ENCODE measurements around the gene ANGEL2. TPM values are rescaled to one million over a fixed set of nuclear protein-coding genes. Genes with fewer than 3 reads are reported as not detected.

ANGEL2 gene
- total RNA-seq, 2 experiments from 2014 or later = 40.1 to 42.7 TPM

DNA sequence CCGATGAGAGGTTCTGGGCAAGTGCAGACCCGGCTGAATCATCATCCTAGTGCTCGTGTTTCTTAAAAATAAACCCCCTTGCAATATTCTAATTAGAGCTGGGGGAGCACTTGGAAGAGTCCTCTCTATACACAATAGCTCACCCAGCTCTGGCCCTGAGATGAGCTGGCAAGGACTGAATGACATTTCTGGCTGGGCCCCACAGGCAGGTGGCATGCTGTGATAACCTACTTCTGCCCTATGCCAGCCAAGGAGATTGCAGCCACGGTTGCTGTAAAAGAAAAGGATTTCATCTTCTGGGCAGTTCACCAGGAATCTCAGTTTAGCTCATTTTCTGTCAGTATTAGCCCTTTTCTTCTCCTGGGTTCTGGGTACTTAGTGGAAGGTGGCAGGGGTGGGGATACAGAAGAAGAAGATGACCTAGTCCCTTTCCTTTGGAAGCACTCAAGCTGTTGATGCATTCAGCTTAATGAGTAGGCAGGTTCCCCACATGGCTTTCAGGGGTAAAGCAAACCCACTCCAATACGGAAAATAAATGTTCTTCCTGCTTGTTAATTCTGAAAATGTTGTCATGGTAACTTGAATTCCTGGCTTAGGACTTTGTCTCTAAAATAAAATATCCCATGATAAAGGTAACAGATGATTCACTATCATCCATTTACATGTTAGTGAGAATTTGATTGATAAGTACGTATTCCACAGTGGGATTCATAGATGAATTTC lies 33.1 kb downstream of the ANGEL2 start:
- Histone ChIP-seq H3K36me3 (ENCODE audit: insufficient read depth, low read length) (no peaks in the 10 kb centered on the region), H3K9me3 (ENCODE audit: low read length) (no peaks in the 10 kb centered on the region), H4K20me1 (ENCODE audit: insufficient read depth, low read length) (no peaks in the 10 kb centered on the region), H2AFZ (ENCODE audit: low read length) (no peak overlapping the region), H3K27ac (ENCODE audit: low read depth, low read length, poor library complexity, severe bottlenecking) (no peak overlapping the region), H3K4me3 (ENCODE audit: low read depth, low read length, poor library complexity, severe bottlenecking) (no peak overlapping the region), H3K4me2 (ENCODE audit: low read length) (no peak overlapping the region), H3K79me2 (ENCODE audit: insufficient read depth, low read depth, low read length) (no peaks in the 10 kb centered on the region), H3K9me2 (ENCODE audit: insufficient read depth, low read length) (no peaks in the 10 kb centered on the region), H3K4me1 (ENCODE audit: insufficient read depth, low read length, poor library complexity, severe bottlenecking) (no peaks in the 10 kb centered on the region)
- no TSS peak for BruUV-seq (replicated peaks)
- DNase-seq (ENCODE audit: low spot score) = no peak
- TF ChIP-seq EZH2phosphoT487 (IDR thresholded peaks at IDR 0.05; ENCODE audit: borderline replicate concordance, low read depth, low read length) = no peak
- TF ChIP-seq, protein P1, sequence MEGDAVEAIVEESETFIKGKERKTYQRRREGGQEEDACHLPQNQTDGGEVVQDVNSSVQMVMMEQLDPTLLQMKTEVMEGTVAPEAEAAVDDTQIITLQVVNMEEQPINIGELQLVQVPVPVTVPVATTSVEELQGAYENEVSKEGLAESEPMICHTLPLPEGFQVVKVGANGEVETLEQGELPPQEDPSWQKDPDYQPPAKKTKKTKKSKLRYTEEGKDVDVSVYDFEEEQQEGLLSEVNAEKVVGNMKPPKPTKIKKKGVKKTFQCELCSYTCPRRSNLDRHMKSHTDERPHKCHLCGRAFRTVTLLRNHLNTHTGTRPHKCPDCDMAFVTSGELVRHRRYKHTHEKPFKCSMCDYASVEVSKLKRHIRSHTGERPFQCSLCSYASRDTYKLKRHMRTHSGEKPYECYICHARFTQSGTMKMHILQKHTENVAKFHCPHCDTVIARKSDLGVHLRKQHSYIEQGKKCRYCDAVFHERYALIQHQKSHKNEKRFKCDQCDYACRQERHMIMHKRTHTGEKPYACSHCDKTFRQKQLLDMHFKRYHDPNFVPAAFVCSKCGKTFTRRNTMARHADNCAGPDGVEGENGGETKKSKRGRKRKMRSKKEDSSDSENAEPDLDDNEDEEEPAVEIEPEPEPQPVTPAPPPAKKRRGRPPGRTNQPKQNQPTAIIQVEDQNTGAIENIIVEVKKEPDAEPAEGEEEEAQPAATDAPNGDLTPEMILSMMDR (conservative IDR thresholded peaks at IDR 0.05; ENCODE audit: low read length) = no peak
- intact Hi-C loops (cut with micrococcal nuclease; ENCODE audit: unreplicated experiment) = no loop called here
- CTCF ChIA-PET (ENCODE audit: unreplicated experiment) = no interaction called here
- POLR2A ChIA-PET = interaction anchor here (0.7 to 1.1 kb wide), 2 partner anchors 24 to 192 kb away, joined by 3 to 6 read pairs; no protein-coding TSS in a partner anchor

DNA sequence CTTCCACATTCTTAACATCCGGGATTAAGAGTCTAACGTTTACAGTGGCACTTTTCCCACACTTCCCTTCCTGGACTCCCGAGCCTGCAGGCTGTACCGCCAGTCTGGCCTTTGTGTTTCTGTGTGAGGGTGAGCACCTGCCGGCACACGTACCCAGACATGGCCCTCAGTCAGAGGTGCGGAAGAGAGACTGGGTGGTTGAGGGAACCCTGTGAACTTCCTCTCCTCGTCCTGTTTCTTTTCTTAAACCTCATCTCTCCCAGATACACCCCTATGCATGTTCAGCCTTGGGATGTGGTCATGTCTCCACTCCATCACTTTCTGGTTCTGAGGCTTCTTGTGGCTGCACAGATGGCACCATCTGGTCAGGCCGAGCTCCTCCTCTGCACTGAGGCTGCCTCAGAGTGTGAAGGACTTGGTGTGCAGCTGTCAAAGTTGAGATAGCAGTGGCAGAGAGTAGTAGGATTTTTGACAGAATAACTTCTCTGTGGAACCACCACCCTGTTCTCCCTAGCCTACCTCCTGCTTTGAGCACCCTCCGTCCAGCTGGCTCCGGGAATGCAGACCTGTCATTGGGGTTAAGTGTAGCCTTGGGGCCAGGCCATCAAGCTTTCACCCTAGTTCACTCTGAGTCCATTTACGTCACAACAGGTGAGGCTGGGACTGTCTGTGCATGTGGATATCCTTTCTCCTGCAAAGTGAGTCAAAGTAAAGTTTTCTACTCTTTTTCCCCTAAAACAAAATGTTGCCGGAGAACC lies 33.9 kb downstream of the ANGEL2 start:
- DNase-seq (ENCODE audit: low spot score) = no peak
- no peaks in the 10 kb centered on the region for H3K79me2 ChIP-seq (ENCODE audit: insufficient read depth, low read depth, low read length)
- H3K27ac ChIP-seq (ENCODE audit: low read depth, low read length, poor library complexity, severe bottlenecking) = no peak overlapping the region
- TF ChIP-seq, protein P1 (conservative IDR thresholded peaks at IDR 0.05; ENCODE audit: low read length) = no peak
- no peak for TF ChIP-seq EZH2phosphoT487 (IDR thresholded peaks at IDR 0.05; ENCODE audit: borderline replicate concordance, low read depth, low read length)
- H3K4me1 ChIP-seq (ENCODE audit: insufficient read depth, low read length, poor library complexity, severe bottlenecking) = no peaks in the 10 kb centered on the region
- BruUV-seq (replicated peaks) = no TSS peak
- H3K9me3 ChIP-seq (ENCODE audit: low read length) = no peaks in the 10 kb centered on the region
- H3K36me3 ChIP-seq (ENCODE audit: insufficient read depth, low read length) = no peaks in the 10 kb centered on the region
- no peak overlapping the region for H3K4me2 ChIP-seq (ENCODE audit: low read length)
- H2AFZ ChIP-seq (ENCODE audit: low read length) = no peak overlapping the region
- no peaks in the 10 kb centered on the region for H3K9me2 ChIP-seq (ENCODE audit: insufficient read depth, low read length)
- POLR2A ChIA-PET = interaction anchor here (0.7 to 1.1 kb wide), 2 partner anchors 25 to 191 kb away, joined by 3 to 6 read pairs; no protein-coding TSS in a partner anchor
- CTCF ChIA-PET (ENCODE audit: unreplicated experiment) = no interaction called here
- intact Hi-C loops (cut with micrococcal nuclease; ENCODE audit: unreplicated experiment) = no loop called here
- H4K20me1 ChIP-seq (ENCODE audit: insufficient read depth, low read length) = no peaks in the 10 kb centered on the region
- no peak overlapping the region for H3K4me3 ChIP-seq (ENCODE audit: low read depth, low read length, poor library complexity, severe bottlenecking)

Data from OCI-LY7 (cell line).